GDM1 (cell line): ENCODE data around the gene FOXO1.

Source experiments
- DNase-seq: peaks from one replicate; lab custom pipeline; 2025; lab: John Stamatoyannopoulos, UW

Gene FOXO1

DNA sequence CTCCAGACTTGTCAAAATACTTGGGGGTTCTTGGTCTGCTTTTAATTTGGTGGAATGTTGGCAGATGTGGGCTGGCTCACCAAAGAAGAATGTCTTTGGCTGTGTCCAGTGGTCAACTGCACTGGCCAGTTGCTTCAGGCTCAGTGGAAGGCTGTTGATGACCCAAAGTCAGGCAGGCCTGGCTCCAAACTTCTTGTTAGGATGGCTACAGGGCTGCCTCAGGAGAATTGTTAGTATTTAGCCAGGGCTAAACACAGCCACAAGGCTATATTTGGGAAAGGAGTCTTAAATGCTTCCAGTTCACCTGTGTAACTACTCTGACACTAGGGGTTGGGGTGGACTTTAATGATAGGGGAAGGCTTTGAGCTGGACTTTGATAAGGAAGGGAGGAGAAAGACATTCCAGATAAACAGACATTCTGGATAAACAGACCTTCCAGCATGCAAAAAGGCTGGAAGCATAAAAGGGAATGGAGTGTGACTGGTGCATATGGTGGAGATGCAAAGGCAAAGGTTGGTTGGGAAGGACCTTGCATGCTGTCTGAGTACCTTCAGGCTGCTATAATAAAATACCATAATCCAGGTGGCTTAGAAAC lies 116.8 kb downstream of the FOXO1 start:
- DNase-seq = no peak

- DNase-seq = no peak
Observed at GRCh38 chr13:40547591-40548315, 118.7 kb downstream of the FOXO1 start.

- no peak for DNase-seq
Observed at GRCh38 chr13:40546047-40546446, 120.4 kb downstream of the FOXO1 start.

GRCh38 chr13:40540328-40541044 lies 126.0 kb downstream of the FOXO1 start:
- no peak for DNase-seq

- no peak for DNase-seq
Observed at GRCh38 chr13:40539576-40540327, 126.7 kb downstream of the FOXO1 start.

- DNase-seq = no peak
Observed at GRCh38 chr13:40537146-40537895, 129.1 kb downstream of the FOXO1 start.

GRCh38 chr13:40536443-40537113 lies 129.9 kb downstream of the FOXO1 start:
- no peak for DNase-seq

DNA sequence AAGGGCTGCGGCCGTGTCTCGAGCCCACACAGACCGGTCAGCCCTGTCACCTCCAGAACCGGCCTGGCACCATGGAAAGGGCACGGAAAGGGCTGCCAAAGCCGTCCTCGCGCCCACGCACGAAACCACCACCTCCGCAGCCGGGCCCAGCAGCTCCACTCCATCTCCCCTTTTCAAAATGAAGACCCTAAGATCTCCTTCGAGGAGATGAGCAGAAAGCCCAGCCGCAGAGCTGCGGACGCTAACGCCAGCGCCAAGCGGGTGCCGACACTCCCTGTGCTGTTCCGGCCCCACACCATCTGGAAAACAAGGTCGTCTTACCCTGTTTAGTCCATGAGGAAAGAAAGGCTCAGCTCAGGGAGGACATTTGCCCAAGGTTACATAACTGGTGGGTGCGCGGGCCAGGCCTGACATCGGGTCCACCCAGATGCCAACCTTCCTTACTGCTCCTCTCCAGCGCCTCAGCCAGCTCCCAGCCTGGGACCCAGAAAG lies 131.1 kb downstream of the FOXO1 start:
- no peak for DNase-seq

- DNase-seq = no peak
Observed at GRCh38 chr13:40534456-40534855, 132.0 kb downstream of the FOXO1 start.

DNA sequence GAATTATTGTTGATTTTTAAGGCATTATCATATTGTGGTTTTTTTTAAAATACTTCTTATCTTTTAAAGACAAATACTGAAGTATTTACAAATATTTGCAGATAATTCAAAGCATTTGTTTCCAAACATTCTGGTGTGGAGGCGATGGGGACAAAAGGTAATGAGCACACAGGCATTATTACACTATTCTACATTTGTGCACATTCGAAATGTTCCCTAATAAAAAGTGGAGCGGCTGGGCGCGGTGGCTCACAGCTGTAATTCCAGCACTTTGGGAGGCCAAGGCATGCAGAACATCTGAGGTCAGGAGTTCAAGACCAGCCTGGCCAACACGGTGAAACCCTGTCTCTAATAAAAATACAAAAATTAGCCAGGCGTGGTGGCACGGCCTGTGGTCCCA lies 133.4 kb downstream of the FOXO1 start:
- no peak for DNase-seq

GRCh38 chr13:40530961-40531360 lies 135.5 kb downstream of the FOXO1 start:
- no peak for DNase-seq

GRCh38 chr13:40528881-40529280 lies 137.6 kb downstream of the FOXO1 start:
- DNase-seq = no peak

DNA sequence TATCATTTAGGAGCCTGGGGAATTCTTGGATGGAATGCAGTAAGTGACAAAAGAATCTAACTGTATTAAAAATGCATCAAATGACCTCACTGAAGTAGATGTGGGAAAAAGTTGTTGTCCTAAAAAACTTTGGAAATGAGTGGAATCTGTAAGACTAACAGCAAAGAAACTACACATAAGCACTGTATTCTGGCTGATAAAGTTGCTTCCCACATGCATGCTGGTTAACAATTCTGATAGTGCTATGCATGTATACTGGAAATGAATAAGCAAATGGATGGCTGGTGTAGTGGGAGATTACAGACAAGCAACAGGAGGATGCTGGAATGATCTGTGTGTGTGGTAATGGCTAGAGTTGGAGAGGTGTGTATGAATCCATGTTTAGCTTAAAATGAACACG lies 138.5 kb downstream of the FOXO1 start:
- DNase-seq = no peak

DNA sequence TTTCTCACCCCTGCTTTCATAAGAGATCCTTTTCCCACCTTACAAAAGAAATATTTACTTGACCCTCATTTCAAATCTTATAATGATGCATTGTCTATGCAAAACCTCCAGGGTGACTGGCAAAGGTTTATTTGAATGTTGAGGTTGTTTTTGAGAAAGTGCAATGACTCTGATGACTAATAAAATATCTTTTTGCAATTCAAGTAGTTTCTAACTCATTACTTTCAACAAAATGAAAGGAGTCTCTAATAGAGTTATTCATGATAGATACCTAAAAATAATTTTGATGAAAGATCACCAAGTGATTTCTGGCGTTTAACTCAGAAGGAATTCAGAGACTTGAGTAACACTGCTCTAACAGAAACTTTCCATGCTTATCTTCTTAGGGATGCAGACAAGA lies 144.2 kb downstream of the FOXO1 start:
- DNase-seq = no peak

GRCh38 chr13:40520916-40521315 lies 145.5 kb downstream of the FOXO1 start:
- no peak for DNase-seq

GRCh38 chr13:40519637-40520036 lies 146.8 kb downstream of the FOXO1 start:
- DNase-seq = no peak

- DNase-seq = no peak
Observed at GRCh38 chr13:40518481-40518882, 148.0 kb downstream of the FOXO1 start.

DNA sequence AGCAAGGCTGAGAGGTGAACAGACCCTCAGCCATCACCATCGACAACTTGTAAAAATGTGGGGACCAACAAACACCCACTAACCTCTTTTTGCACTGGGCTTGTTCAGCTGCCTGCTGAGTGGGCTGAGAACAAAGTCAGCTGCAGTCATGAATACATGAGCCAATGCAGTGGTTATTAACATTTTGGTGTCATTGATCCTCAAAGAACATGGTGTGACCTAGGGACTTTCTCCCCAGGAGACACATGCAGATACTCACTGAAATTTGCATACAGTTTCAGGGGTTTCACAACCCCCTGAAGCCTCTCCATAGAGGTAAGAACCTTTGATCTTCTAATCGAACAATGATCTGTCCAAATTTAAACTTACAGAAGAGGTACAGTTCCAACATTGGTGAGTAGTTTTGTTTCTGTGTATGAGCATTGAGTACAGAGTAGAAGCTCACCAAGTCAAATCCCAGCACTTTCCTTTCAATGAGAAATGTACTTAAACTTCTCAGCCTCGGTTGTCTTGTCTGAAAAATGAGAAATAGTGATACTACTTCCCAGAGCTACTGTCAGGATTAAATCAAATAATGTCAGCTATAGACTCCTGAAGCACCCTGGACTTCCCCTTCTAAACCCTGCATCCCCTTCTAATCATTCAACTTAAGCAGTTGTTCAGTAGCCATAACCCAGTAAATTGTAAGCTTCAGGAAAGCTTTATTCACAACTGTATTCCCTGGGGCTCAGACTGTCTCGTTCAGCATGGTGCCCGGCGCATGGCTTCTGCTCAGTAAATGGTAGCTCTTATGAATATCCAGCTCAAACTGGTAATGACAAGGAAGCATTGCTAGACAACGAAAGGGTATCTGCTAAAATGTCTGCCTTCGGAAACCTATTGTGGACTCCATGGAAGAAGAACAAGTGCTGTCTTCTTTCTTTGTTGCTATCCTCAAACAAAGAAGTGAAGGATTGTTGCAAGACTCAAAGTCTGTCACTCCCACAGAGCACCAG lies 148.7 kb downstream of the FOXO1 start:
- DNase-seq = no peak

GRCh38 chr13:40515702-40516101 lies 150.7 kb downstream of the FOXO1 start:
- DNase-seq = no peak

DNA sequence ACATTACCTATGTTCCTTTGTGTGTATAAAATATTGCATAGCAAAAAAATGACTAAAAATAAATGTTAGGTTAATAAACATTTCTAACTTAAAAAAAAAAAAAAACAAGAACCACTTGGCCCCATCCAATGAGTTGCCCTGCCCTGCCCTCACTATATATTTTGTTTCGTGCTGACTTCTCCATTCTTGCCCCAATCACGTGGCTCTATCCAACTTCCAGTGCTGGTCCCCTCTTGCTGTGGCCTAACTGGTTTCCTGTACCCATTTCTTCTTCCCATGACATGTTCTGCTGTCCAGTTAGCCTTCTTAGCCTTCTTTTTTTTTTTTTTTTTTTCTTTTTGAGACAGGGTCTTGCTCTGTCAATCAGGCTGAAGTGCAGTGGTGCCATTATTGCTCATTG lies 151.6 kb downstream of the FOXO1 start:
- DNase-seq = no peak
